AG10803 (cell line): ENCODE data around the gene NDUFAF8.
A peak's percentile ranks its signal among the peaks of the same experiment; 100 is the strongest.

Experiments used
- DNase-seq: peaks from one replicate; pipeline ENCODE4 v3.0.0; 2010; ENCODE audit warnings: low read depth
- H3K4me3 ChIP-seq: 2 replicates; pipeline ENCODE4 v1.5.1; 2011; ENCODE audit warnings: mild to moderate bottlenecking, low read length, control low read depth
- TF ChIP-seq, protein P1 (sequence below): conservative IDR thresholded peaks from 2 replicates; pipeline ENCODE4 v1.5.1; 2011; ENCODE audit warnings: mild to moderate bottlenecking, low read length, control low read depth, inconsistent platforms

NDUFAF8 gene

GRCh38 chr17:81254955-81255717 lies 16.0 kb downstream of the NDUFAF8 start:
- H3K4me3 ChIP-seq = peak overlapping the region; percentile 24
- TF ChIP-seq, protein P1, sequence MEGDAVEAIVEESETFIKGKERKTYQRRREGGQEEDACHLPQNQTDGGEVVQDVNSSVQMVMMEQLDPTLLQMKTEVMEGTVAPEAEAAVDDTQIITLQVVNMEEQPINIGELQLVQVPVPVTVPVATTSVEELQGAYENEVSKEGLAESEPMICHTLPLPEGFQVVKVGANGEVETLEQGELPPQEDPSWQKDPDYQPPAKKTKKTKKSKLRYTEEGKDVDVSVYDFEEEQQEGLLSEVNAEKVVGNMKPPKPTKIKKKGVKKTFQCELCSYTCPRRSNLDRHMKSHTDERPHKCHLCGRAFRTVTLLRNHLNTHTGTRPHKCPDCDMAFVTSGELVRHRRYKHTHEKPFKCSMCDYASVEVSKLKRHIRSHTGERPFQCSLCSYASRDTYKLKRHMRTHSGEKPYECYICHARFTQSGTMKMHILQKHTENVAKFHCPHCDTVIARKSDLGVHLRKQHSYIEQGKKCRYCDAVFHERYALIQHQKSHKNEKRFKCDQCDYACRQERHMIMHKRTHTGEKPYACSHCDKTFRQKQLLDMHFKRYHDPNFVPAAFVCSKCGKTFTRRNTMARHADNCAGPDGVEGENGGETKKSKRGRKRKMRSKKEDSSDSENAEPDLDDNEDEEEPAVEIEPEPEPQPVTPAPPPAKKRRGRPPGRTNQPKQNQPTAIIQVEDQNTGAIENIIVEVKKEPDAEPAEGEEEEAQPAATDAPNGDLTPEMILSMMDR = peak; percentile 69
- DNase-seq = peak; percentile 74

DNA sequence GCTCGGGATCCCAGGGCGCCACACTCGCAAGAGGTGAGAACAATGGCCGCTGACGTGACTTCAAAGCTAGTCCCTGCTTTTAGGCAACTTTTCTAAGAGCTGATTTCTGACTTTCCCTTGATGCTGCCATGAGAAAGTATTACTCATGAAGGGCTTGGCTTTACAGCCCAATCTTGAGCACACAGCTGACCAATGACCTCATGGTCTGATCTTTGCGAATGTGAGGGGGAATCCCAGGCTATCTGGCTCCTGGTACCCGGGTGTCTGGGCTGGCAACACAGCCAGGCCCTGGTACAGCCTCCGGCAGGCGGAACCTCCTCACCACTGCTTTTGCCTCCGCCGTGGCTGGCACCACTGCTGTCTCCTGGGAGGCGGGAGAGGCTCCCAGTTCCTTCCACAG lies 17.5 kb downstream of the NDUFAF8 start:
- no peak overlapping the region for H3K4me3 ChIP-seq
- peak; percentile 19 for DNase-seq
- TF ChIP-seq, protein P1 = no peak

DNA sequence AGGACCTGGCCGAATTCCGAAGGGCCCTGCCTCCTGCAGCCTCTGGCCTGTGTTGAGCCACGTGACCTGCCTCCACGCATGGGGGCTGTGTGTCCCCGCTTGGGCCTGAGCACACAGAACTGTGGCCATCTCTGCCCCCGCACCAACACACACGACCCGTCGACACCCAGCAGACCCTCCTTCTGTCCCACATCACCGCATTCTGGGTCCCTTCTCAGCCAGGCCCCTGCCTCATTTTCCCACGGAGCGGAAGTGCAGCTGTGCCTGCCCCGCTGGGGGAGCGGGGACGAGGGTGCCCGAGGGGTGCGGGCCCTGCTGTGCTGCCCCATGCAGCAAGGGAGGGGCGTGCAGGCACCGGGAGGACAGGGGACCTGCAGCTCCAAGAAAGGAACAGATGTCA lies 18.4 kb downstream of the NDUFAF8 start:
- no peak for DNase-seq
- no peak overlapping the region for H3K4me3 ChIP-seq
- TF ChIP-seq, protein P1 = no peak

- no peak overlapping the region for H3K4me3 ChIP-seq
- no peak for DNase-seq
- TF ChIP-seq, protein P1 = no peak
Measured at GRCh38 chr17:81258292-81258691, 19.2 kb downstream of the NDUFAF8 start.

- H3K4me3 ChIP-seq = no peak overlapping the region
- TF ChIP-seq, protein P1 = no peak
- DNase-seq = no peak
Measured at GRCh38 chr17:81259058-81259605, 20.0 kb downstream of the NDUFAF8 start.

DNA sequence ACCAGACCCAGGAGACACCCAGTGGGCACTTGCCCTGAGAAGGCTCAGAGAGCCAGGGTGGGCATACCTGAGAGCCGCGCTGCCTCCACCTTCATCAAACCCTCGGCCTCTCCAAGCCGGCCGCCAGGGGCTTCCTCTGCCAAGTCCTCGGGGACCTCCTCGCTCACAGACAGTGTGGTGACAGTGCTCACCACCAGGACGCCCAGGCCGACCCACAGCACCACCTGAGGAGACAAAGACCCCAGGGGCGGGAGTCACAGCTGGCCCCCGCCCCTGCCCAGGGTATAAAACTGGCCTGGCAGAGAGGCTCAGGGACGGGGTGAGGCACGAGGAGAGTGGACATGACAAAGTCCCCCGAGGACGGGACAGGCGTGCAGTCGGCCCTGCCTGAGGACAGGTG lies 21.1 kb downstream of the NDUFAF8 start:
- H3K4me3 ChIP-seq = no peak overlapping the region
- TF ChIP-seq, protein P1 = no peak
- no peak for DNase-seq

GRCh38 chr17:81260641-81261040 lies 21.5 kb downstream of the NDUFAF8 start:
- TF ChIP-seq, protein P1 = no peak
- no peak overlapping the region for H3K4me3 ChIP-seq
- no peak for DNase-seq
